Measurements from ENCODE around the gene WDR7.

GRCh38 chr18:56676639-56677038 is 25.5 kb downstream of the WDR7 start:
- TF ChIP-seq CTCF (IDR thresholded peaks at IDR 0.05; ENCODE audit: low read length) (no peak), EZH2 (IDR thresholded peaks at IDR 0.05; ENCODE audit: borderline replicate concordance, low read length) (no peak)

All from OCI-LY1 (cell line).